Tibial artery (tissue), 4 donors: Measurements from ENCODE around the gene KCNMB1.

ENCODE experiments used
- DNase-seq, 2 donors: peaks; one replicate each; pipeline ENCODE4 v3.0.0-alpha.2; 2019
- H3K27ac ChIP-seq, 2 donors: fragments of 200-600 bp; sonication (generic) in 1 of 2; 1 replicate in 1 of 2; 2 replicates in 1 of 2; pipeline ENCODE4 v1.5.1; 2018 to 2019; ENCODE audit warnings: mild to moderate bottlenecking in 1 of 2
- H3K27me3 ChIP-seq, 2 donors: fragments of 200-600 bp; sonication (generic) in 1 of 2; one replicate each; pipeline versions ENCODE4 v1.5.1 to v1.6.0; 2016 to 2019
- H3K36me3 ChIP-seq, 3 donors: fragments of 200-600 bp; sonication (generic) in 2 of 3; one replicate each; pipeline ENCODE4 v1.5.1; 2016 to 2019; ENCODE audit warnings: mild to moderate bottlenecking in 2 of 3
- H3K4me1 ChIP-seq, 4 donors: fragments of 200-600 bp; sonication (generic) in 2 of 4; 1 replicate in 3 of 4; 2 replicates in 1 of 4; pipeline ENCODE4 v1.5.1; 2016 to 2019
- H3K4me3 ChIP-seq, 2 donors: fragments of 200-600 bp; sonication (generic) in 1 of 2; 1 replicate in 1 of 2; 2 replicates in 1 of 2; pipeline ENCODE4 v1.5.1; 2018 to 2019; ENCODE audit warnings: mild to moderate bottlenecking in 2 of 2
- H3K9me3 ChIP-seq, 3 donors: fragments of 200-600 bp; sonication (generic) in 1 of 3; one replicate each; pipeline ENCODE4 v1.5.1; 2016 to 2019
- intact Hi-C: fragments of 100-400 bp; cut with DNase I; formaldehyde crosslinking; loops from one replicate; pipeline ENCODE4 v1.15.0; 2023; ENCODE audit warnings: low total_unique reads
- TF ChIP-seq, protein P1 (sequence below), 2 experiments: fragments of 200-600 bp in 1 of 2; fragments of 450-650 bp in 1 of 2; IDR thresholded peaks; one replicate each; pipeline ENCODE4 v1.5.1; 2017 to 2019; ENCODE audit warnings: antibody characterized with exemption in 2 of 2, mild to moderate bottlenecking in 1 of 2, moderate library complexity in 1 of 2

KCNMB1 gene

DNA sequence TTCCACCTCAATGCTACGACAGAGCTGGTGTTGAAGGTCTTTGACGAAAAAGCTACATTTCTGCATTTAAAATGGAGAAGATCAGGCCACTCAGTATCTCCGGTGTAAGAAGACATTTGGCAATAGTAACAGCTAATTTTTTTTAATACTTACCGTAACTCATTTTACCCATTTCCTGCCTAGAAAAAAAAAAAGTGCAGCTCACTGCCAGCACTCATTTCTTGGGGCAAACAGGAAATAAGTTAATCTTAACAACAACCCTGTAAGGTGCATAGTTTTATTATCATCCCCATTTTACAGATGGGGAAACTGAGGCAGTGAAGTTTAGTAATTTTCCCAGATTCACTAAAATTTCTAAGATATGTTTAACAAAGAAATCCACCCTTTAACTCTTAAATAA lies 27.4 kb upstream of the KCNMB1 start:
- Histone ChIP-seq H3K4me1 (no peaks in the 10 kb centered on the region), H3K36me3 (peaks cover 0 to 20% (median 0%) of the 10 kb centered on the region in 3 donors), H3K27ac (no peak overlapping the region), H3K9me3 (no peaks in the 10 kb centered on the region), H3K4me3 (no peak overlapping the region), H3K27me3 (no peaks in the 10 kb centered on the region)
- TF ChIP-seq, protein P1, sequence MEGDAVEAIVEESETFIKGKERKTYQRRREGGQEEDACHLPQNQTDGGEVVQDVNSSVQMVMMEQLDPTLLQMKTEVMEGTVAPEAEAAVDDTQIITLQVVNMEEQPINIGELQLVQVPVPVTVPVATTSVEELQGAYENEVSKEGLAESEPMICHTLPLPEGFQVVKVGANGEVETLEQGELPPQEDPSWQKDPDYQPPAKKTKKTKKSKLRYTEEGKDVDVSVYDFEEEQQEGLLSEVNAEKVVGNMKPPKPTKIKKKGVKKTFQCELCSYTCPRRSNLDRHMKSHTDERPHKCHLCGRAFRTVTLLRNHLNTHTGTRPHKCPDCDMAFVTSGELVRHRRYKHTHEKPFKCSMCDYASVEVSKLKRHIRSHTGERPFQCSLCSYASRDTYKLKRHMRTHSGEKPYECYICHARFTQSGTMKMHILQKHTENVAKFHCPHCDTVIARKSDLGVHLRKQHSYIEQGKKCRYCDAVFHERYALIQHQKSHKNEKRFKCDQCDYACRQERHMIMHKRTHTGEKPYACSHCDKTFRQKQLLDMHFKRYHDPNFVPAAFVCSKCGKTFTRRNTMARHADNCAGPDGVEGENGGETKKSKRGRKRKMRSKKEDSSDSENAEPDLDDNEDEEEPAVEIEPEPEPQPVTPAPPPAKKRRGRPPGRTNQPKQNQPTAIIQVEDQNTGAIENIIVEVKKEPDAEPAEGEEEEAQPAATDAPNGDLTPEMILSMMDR (IDR thresholded peaks at IDR 0.05): no peak
- DNase-seq: no peak
- intact Hi-C loops: loop anchor here (10.0 kb wide), 1 partner anchor 312 kb away; the partner anchor contains the start of gene FOXI1

DNA sequence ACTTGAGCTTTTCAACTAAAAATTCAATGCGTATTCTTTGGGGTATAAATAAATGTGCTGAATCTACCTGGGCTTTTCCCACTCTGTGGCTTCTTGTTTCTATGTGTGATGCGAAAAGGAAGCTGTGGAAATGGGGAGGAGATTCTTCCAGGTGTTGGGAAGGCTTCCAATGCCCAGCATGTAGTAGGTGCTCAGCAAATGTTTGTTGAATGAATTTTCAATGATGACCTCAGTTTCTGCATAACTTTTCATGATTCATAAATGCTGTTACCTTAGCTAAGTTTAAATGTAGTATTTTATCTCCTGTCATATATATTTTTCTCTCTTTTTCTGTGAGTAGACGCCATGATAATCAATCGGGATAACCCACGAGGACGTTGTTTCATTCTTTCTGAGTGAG lies 25.6 kb upstream of the KCNMB1 start:
- intact Hi-C loops: loop anchor here (10.0 kb wide), 1 partner anchor 310 kb away; the partner anchor contains the start of gene FOXI1
- Histone ChIP-seq H3K36me3 (peaks cover 0 to 20% (median 0%) of the 10 kb centered on the region in 3 donors), H3K4me3 (no peak overlapping the region), H3K9me3 (no peaks in the 10 kb centered on the region), H3K27me3 (no peaks in the 10 kb centered on the region), H3K4me1 (no peaks in the 10 kb centered on the region), H3K27ac (no peak overlapping the region)
- no peak for DNase-seq
- TF ChIP-seq, protein P1 (IDR thresholded peaks at IDR 0.05): no peak

DNA sequence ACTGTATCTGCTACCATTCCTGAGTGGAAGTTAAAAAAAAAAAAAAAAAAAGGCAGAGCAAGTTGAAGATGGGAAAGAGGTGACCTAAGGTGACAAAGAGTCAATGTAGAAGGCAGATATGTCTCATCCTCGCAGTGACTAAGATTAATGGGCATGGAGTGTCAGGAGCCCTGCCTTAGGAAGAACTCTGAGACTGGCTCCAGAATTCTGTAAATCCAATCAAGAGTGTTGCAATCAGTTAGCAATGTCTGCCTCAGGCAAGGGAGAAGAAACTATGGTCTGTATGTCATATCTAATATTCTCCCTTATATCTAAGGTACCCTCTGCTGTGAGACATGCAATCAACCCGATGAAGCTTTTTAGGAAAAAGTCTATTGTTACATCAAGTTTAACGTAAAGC lies 24.7 kb upstream of the KCNMB1 start:
- Histone ChIP-seq H3K4me1 (peaks cover 0 to 1% (median 0%) of the 10 kb centered on the region in 4 donors), H3K36me3 (peaks cover 0 to 20% (median 0%) of the 10 kb centered on the region in 3 donors), H3K4me3 (no peak overlapping the region), H3K27ac (no peak overlapping the region), H3K9me3 (no peaks in the 10 kb centered on the region), H3K27me3 (no peaks in the 10 kb centered on the region)
- intact Hi-C loops: loop anchor here (10.0 kb wide), 1 partner anchor 309 kb away; the partner anchor contains the start of gene FOXI1
- DNase-seq: no peak
- TF ChIP-seq, protein P1 (IDR thresholded peaks at IDR 0.05): no peak

DNA sequence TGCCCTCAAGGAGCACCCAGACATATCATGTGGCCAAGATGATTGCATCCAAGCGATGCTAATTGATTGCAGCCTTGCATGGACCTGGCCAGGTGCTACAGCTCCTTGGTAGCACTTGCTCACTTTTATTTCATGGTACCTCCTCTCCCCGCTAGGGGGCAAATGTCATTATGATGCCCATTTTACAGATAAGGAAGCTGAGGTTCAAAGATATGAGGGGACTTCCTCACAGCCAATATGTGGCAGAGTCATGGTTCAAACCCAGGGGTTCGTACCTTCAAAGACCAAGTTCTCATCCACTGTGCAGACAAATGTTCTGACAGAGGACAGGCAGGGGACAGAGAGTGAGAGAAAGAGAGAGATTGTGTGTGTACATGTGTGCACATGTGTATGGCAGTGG lies 21.9 kb upstream of the KCNMB1 start:
- no peak overlapping the region for H3K27ac ChIP-seq
- peaks cover 0 to 13% (median 6%) of the 10 kb centered on the region in 4 donors for H3K4me1 ChIP-seq
- H3K9me3 ChIP-seq: no peaks in the 10 kb centered on the region
- TF ChIP-seq, protein P1 (IDR thresholded peaks at IDR 0.05): no peak
- no peaks in the 10 kb centered on the region for H3K27me3 ChIP-seq
- no peak overlapping the region for H3K4me3 ChIP-seq
- intact Hi-C loops: loop anchor here (10.0 kb wide), 1 partner anchor 306 kb away; the partner anchor contains the start of gene FOXI1
- peaks cover 0 to 20% (median 0%) of the 10 kb centered on the region in 3 donors for H3K36me3 ChIP-seq
- DNase-seq: no peak

DNA sequence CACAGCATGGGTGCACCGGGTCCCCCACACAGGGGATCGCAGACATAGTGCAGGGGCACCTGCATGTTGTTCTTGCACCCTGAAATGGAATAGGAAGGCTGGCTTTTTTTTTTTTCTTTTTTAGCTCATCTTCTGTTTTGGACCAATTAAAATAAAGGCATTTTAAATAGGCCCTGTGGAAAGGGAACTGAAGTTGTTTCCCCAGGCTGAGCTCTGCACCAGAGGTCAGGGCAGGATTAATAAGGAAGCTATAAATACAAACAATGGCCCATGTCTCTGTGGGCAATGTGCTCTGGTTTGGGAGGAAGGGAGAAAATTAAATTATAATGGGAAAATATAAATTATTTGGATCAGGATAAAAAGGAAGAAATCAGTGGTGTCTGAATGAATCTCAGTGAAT lies 21.2 kb upstream of the KCNMB1 start:
- intact Hi-C loops: loop anchor here (10.0 kb wide), 1 partner anchor 306 kb away; the partner anchor contains the start of gene FOXI1
- no peak overlapping the region for H3K4me3 ChIP-seq
- no peaks in the 10 kb centered on the region for H3K27me3 ChIP-seq
- DNase-seq: no peak
- H3K36me3 ChIP-seq: peaks cover 0 to 15% (median 0%) of the 10 kb centered on the region in 3 donors
- H3K9me3 ChIP-seq: no peaks in the 10 kb centered on the region
- H3K27ac ChIP-seq: no peak overlapping the region
- peaks cover 0 to 13% (median 6%) of the 10 kb centered on the region in 4 donors for H3K4me1 ChIP-seq
- TF ChIP-seq, protein P1 (IDR thresholded peaks at IDR 0.05): no peak
